Measurements from ENCODE around the gene PPP1R12B.
"Not testable (repeated sequence)": the region's sequence is repeated elsewhere in the genome, so short reads cannot be mapped to it uniquely, and the experiment has no call there.

The PPP1R12B gene

DNA sequence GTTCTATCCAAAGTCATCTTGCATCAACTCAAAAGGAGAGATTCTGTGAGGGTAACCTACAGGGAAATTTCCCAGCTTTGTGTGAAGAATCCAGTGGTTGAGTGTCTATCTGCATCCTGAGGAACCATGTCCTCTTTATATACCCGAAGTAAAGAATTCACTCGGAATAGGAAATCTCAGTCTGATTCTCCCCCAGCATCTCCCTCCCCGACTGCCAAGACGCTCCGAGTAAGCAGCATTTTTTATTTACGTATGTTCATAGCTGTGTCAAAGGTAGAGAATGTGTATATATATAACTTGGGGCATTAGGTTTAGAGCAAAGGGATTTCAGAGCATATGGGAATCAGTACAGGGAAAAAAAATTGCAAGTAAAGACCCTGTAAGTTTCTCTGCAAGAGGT is 191.5 kb downstream of the PPP1R12B start:
- no peak for DNase-seq

DNA sequence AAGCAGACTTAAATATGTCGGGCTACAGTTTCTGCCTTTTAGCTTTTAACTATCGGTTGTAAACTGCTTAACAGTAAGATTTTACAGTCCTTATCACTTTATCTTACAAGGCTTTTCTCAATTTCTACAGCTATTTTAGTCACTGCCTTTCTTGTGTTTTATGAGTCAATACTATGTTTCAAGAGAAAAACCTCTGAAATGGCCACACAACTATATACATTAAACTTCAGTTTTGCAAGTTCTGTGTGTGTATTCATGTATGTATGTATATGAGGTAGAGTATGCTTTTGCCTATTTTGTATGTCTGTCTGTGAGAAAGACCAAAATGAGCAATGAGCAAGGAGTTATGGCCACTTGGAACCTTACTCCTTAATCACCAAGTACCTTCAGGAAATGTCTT is 191.9 kb downstream of the PPP1R12B start:
- DNase-seq = no peak

DNA sequence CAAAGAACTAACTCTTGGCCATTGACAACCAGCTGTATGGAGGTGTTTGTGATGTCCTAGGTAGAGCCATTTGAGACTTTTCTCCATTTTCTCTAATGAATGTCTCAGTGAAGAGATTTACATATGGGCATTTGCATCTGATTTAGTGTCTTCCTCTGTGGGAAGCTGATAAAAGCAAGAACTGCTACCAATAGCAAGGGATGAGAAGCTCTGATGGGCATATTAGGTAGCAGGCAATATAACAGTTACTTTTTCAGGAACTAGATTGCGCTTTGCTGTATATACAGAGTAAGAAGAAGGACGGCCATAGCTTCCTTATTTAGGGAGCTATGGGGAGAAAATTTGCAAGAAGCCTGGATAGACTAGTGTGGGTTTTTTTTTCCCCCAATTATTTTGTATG is 192.4 kb downstream of the PPP1R12B start:
- not testable (repeated sequence) for DNase-seq

DNA sequence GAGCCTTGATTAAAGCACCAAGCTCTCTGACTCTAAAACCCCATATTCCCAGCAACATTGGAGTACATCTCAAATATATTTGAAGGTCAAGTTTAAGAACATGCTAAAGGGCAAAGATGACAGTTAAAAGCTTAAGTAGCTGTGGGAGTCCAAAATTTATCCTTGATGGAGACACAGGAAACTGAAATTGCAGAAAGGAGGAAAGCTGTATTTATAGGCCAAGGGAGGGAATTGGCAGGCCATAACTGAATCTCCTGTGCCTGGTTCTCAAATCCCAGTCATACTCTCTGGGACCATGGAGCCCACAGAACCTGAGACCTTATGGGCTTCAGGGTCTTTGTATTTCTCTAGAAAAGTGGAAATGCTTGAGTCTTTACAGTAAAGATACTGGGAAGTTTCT is 193.9 kb downstream of the PPP1R12B start:
- not testable (repeated sequence) for DNase-seq

DNA sequence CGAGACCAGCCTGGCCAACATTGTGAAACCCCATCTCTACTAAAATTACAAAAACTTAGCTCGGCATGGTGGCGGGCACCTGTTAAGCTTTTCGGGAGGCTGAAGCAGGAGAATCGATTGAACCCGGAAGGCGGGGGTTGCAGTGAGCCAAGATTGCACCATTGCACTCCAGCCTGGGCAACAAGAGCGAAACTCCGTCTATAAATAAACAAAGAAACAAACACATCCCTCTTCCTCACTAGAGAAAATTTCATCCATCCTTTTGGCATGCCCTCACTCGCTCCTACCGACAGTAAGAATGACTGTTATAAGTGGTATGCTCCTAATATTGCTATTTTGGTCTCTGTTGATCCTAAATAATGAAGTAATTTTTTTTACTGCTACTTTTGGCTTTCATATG is 195.0 kb downstream of the PPP1R12B start:
- DNase-seq = not testable (repeated sequence)

DNA sequence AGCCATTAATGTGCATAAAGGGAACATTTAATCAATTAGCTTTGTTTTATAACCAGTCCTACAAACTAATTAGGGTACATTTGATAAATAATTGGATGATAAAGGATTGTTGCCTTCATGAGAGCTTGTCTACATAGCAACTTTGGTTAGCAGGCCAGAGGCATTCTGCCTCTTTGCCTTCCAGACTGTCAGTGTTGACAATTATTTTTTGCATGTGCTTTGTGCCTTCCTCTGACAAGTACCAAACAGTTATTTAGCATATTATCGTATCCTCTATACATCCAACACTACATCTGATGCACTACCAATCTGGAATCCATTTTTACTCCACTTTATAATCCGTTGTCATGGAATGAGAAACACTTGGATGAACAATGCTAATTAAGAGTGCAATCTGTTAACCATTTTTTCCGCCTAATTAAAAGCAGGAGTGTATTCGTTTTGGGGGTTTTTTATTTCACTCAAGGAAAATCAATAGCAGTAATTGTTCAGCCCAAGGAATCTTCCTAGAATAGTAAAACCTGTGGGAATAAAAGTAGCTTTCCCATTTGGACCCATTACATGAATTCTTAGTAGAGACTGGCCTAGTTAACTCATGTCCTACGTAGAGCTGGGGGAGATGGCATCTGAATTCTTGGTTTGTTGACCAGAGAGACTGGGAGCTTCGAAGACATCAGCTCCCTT is 196.4 kb downstream of the PPP1R12B start:
- DNase-seq = peak; percentile 42

DNA sequence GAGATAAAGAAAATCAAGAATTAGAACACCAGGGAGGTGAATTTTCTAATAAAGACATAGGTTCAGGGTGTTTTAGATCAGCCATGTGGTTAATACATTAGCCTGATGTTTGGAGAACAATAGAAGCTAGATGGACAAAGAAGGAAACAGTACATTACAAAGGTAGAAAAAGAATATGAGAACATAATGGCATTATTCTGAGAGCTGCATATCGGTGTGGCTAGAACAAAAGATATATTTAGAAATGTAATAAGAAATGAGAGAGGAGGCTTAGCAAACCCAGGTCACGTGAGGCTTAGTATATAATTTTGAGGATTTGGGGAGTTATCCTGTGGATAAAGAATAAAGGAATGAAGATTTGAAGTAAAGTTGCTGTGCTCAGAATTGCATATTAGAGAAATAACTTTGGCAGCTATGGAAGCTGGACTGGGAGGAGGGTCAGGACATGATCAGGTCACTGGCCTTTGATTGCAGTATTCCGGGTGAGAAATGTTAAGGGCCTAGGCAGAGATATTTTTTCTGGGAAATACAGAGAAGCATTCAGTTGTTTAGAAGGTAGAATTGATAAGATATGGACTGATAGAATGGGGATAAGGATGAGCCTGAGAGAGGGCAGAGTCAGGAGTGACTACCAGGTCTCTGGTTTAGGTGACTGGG is 197.3 kb downstream of the PPP1R12B start:
- DNase-seq = not testable (repeated sequence)

DNA sequence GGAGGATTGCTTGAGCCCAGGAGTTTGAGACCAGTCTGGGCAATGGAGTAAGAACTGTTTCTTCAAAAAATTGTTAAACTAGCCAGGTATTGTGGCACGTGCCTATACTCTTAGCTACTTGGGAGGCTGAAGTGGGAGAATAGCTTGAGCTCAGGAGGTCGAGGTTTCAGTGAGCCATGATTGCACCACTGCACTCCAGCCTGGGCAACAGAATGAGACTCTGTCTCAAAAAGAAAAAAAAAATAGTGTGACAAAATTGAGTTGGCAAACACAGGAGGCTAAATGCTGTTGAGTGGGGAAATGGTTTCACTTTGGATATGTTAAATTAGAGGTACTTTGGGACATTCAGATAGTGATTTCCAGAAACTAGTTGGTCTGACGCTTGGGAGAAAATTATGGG is 197.9 kb downstream of the PPP1R12B start:
- not testable (repeated sequence) for DNase-seq

DNA sequence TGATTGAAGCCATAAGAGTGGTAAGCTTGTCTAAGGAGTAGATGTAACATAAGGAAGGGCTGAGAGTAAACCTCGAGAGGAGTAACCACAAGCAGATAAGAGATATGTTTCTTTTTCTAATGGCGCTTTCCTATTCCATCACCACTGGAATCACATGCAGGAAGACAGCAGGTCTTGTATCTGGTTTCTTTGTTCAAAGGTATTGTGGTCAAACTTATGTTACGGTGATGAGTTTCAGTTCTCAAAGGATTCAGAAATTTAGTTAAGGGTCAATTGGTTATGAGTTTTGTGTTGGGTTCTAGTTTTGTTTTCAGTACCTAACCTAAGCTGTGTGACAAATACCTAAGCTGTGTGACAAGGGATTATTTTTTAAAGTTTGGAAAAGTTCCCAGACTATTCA is 198.3 kb downstream of the PPP1R12B start:
- DNase-seq = not testable (repeated sequence)

DNA sequence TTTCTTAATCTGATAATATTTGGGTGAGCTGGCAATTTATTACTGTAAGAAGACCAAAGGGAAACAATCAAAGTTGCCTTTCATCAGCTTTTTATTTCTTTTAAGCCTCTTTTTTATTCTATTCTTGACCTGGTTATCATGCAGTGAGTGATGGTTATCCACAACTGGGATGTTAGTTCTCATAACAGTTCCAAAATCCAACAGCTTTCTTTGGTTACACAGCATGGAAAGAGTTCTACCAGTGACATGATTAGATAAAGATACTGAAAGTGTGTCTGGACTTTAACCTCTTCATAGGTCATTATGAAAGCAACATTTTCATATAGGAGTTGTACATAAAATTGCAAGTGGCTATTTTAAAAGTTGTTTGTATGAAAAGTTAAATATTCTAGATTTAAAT is 198.7 kb downstream of the PPP1R12B start:
- no peak for DNase-seq

DNA sequence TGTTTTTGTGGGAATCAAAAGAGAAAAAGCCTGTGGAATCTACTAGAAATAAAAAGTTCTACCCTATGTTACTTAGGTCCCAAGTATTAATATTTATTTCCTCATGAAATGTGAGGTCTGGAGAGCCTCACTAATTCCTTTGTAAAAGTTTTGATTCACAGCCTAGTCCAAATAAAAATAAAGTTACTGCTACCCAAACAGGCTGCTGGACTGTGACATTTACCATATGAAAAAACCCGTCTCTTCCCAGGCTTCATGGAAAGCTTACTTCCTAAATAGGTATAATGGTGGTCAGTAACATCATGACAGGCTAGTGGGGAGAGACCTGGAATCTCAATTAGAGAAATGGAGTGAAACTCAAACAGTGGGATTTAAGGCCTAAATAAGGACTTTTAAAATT is 201.6 kb downstream of the PPP1R12B start:
- DNase-seq = not testable (repeated sequence)

DNA sequence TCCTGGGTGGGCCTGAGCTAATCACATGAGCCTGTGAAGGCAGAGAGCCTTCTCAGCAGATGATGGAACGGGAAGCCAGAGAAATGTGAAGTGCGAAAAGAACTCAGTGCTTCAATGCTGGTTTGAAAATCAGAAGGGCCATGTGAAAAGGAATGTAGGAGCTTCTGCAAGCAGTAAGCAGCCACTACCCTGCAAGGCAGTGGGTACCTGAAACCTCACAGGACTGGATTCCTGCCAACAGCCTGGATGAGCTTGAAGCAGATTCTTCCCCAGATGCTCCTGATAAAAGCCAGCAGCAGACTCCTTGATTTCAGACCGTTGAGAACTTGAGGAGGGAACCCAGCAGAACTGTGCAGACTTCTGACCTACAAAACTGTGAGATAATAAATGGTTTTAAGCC is 203.2 kb downstream of the PPP1R12B start:
- DNase-seq = no peak

DNA sequence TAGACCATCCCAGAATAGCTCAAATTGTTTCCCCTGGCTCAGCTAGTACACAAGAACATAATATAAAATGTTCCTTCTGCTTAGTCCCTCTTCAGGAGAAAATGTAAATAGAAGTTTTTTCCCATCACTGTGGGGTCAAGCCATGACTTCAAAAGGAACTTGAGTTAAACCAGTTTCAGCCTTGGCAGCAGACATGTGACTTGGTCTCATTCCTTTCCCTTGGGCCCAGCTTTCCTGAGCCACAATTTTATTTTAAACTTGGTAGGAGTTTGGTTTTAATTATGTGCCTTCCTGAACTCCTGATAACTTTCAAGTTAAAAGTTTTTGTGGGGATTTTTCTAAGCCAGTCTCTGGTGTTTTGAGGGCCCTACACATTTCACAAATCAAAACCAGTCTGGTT is 204.1 kb downstream of the PPP1R12B start:
- DNase-seq = not testable (repeated sequence)

DNA sequence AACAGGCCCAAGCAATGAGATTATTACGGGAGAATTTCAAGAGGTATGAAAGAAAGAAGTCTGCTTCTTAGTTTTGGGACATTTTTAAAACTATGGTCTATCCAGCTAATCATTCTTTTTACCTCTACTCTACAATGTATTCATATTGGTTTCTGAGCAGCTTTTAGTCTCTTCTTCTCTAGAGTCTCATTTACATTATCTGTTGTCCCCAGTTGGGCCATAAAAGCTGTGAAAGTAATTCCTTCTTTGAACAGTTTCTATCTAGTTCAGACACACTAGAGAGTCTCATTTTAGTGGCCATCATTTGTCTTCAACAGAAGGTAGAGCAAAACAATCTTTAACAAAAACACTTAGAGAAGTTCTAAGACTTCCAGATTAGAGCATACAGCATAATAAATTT is 204.6 kb downstream of the PPP1R12B start:
- not testable (repeated sequence) for DNase-seq

DNA sequence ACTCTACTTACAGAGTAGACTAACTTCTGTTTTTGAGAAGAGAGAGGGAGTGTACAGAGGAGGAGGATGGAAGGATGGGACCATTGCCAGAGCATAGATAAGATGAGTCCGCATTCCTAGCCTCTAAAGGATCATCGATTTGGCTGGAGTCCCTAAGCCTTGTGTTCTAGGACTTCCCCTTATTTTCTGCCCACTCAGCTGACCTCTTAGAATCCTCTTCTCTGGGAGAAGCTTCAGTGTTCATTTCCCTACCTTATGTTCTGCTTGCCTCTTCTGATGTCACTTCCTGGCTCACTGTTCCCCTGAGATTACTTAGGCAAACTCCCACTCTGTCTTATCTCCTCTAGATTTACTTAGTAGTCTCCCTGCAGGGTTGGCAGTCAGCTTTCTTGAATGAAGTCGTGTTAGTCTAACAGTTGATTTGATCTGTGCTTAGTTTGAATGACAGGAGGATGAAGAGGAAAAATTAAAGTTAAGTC is 205.1 kb downstream of the PPP1R12B start:
- DNase-seq = no peak

DNA sequence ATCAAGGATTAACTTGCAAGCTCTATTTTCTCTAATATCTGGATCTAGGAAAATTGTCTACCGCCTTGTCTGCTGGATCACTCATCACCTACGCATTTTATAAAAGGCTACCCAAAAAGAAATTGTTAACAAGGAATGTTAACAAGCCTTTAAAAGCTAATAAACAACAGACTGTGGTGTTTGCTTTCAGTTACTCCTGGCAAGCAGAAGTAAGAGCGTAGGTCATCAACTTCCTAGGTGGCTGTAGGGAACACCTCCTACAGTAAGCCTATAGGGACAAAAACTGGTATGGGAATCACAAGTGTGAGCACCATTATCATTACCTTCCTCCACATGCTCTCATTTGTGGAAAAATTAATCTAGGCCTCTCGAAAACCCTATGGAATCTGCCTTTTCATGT is 206.1 kb downstream of the PPP1R12B start:
- DNase-seq = not testable (repeated sequence)

DNA sequence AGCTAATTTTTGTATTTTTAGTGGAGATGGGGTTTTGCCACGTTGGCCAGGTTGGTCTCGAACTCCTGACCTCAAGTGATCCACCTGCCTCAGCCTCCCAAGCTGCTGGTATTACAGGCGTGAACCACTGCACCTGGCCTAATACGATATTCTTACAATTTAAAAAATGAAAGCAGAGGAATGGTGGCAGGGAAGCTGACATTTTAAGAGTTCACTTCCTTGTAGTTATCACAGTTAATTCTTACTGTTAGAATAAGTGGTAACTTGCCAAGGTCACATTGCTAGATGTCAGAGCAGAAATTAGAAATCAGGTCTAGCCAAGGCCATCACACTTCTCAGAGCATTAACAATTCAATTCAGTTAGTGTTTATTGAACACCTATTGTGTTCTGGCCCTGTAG is 207.5 kb downstream of the PPP1R12B start:
- not testable (repeated sequence) for DNase-seq

DNA sequence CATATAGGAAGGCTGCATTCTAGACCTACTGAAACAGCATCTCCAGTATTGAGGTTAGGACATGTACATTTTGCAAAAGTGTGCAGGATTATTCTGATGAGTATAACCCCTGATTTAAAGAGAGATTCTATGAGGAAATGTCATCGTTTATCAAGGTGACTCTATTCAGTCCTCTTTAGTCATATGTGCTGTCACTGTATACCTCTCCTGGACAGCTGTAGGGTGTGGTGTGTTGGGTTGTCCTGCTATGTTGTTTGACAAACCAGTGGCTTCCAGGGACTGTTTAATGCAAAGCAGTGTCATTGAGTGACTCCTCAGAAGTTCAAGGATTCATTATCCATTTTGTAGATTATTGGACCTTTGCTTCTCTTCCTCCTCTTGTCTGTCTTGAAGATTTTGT is 209.2 kb downstream of the PPP1R12B start:
- DNase-seq = not testable (repeated sequence)

DNA sequence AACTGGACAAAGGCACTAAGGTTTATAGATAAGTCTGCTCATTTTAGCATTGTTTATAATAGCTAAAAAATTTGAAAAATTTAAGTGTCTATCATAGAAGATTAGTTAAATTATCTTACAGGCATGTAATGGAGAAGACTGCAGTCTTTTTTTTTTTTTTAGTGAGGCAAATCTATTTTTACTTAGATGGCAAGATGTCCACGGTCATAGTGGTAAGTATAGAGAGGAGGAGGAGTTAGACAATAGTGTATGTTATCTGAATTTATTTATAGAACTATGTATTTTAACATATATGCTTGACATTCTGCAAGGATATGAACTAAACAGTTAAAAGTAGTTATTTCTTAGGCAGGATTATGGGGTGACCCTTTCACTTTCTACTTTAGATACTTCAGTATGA is 212.7 kb downstream of the PPP1R12B start:
- no peak for DNase-seq

DNA sequence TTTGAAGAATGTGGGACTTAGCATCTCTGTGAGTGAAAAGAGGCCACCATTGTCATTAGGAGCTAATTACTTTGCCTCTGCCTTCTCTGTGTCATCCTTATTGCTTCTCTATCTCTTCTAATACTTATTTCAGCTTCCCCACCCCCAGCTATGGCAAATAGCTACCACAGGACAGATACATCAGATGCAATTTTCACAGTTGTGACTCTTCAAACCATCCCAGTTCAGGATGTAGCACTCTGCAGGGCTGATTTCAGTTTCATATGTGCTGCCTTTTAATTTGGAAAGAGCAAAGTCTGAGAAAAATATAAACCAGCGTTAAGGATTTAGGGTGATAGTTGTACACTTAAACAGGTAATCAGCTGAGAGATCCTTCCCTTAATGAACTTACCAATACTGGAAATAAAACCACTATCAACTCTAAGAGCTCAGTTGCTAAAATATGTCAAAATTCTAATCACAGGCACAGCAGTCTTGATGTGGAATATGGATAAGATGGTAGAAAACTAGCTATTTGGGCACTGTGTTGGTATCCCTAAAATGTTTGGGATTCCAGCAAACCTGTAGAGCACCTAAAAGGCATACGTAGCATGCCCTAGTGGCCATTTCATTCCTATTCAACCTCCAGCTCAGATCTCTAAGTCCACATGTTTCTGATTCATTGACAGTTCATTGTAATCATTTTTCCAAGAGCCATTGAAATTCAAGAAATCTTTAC is 213.4 kb downstream of the PPP1R12B start:
- DNase-seq = no peak

DNA sequence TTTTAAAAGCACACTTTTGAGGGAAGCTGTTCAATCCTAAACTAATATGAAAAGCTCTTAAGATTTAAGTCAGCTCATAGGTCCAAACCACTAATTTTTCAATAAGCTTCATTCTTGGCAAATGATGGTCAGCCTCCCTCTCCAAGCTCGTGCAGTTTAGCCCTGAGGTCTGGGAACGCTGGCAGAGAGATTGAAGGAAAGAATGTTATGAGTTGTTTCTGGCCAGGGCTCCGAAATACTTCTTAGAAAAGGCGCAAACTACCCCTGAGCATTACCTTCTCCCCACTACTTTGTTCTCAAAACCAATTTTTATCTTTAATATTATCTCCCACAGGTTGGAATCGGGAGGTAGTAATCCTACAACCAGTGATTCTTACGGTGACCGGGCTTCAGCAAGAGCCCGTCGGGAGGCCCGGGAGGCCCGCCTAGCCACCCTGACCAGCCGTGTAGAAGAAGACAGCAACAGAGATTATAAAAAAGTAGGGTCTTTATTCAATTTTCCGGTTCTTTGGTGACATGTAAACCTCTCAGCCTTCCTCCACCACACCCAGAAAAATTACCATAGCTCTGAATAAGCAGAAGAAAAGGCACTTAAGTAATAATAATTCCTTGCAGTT is 214.1 kb downstream of the PPP1R12B start:
- DNase-seq = no peak

DNA sequence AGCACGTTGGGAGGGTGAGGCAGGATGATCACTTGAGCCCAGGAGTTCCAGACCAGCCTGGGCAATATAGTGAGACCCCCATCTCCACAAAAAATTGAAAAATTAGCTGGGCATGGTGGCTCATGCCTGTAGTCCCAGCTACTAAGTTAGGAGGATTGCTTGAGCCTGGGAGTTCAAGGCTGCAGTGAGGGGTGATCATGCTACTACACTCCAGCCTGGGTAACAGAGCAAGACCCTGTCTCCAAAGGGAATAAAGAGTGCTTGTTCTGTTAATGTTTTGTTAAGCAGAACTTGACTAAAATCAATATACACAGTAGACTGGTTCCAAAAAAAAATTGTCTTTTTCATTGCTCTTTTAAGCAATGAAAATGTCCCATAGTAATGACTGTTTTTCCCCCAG is 215.3 kb downstream of the PPP1R12B start:
- DNase-seq = no peak

DNA sequence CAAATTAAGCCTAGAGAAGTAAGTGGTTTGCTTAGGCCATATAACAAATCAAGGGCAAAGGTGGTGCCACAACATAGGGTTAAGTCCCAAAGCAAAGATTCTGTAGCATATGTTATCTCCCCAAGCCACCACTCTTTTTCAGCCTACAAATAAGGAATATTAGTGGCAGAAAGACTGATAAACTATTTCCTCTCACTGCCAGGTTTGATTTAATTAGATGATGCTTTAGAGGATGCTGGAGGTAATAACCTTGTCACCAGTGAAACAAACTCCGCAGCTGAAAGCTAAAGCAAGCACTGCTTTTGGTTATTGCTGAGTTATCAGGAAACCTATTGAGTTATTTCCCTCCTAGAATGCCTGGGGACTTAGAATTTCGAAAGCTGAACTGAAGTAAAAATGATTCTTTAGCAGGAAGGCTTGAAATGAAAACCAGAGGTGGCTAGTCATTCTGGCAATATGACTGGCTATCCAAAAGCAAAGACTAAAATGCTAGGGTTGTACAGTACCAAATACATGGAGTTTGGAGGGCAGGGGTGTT is 216.5 kb downstream of the PPP1R12B start:
- no peak for DNase-seq

Data from retina (tissue), 1 donor.